ENCODE data around the gene SNX1.

The SNX1 gene

DNA sequence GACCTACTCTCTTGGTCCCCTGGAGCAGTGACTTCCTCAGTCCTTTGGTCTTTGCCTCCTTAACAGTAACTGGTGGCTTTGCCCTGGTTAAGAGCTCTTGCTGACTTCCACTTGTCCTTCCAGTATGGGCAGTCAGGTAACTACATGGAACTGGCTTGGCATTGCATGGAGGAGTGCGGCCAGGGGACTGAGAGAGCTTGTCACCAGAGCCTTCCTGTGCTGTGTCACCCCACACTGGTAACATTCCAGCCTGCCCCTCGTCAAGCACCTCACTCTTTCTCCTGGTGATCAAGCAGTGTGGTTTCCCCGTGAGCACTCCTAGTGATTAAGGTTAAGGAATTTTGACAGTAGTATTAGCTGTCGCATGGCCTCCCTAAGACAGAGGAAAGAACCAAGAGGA is 36.4 kb downstream of the SNX1 start:
- TF ChIP-seq MYC (IDR thresholded peaks at IDR 0.05; ENCODE audit: low read depth, low read length) (no peak), POLR2A (IDR thresholded peaks at IDR 0.05; ENCODE audit: extremely low read depth, insufficient read length) (no peak)
- TF ChIP-seq, protein P1, sequence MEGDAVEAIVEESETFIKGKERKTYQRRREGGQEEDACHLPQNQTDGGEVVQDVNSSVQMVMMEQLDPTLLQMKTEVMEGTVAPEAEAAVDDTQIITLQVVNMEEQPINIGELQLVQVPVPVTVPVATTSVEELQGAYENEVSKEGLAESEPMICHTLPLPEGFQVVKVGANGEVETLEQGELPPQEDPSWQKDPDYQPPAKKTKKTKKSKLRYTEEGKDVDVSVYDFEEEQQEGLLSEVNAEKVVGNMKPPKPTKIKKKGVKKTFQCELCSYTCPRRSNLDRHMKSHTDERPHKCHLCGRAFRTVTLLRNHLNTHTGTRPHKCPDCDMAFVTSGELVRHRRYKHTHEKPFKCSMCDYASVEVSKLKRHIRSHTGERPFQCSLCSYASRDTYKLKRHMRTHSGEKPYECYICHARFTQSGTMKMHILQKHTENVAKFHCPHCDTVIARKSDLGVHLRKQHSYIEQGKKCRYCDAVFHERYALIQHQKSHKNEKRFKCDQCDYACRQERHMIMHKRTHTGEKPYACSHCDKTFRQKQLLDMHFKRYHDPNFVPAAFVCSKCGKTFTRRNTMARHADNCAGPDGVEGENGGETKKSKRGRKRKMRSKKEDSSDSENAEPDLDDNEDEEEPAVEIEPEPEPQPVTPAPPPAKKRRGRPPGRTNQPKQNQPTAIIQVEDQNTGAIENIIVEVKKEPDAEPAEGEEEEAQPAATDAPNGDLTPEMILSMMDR (IDR thresholded peaks at IDR 0.05; ENCODE audit: low read depth, low read length) = no peak
- TF ChIP-seq, protein P2, sequence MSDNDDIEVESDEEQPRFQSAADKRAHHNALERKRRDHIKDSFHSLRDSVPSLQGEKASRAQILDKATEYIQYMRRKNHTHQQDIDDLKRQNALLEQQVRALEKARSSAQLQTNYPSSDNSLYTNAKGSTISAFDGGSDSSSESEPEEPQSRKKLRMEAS (IDR thresholded peaks at IDR 0.05; ENCODE audit: low read depth, low read length) = no peak
- DNase-seq (ENCODE audit: low read depth) = no peak
- H3K4me3 ChIP-seq (ENCODE audit: low read depth, low read length) = no peak overlapping the region

DNA sequence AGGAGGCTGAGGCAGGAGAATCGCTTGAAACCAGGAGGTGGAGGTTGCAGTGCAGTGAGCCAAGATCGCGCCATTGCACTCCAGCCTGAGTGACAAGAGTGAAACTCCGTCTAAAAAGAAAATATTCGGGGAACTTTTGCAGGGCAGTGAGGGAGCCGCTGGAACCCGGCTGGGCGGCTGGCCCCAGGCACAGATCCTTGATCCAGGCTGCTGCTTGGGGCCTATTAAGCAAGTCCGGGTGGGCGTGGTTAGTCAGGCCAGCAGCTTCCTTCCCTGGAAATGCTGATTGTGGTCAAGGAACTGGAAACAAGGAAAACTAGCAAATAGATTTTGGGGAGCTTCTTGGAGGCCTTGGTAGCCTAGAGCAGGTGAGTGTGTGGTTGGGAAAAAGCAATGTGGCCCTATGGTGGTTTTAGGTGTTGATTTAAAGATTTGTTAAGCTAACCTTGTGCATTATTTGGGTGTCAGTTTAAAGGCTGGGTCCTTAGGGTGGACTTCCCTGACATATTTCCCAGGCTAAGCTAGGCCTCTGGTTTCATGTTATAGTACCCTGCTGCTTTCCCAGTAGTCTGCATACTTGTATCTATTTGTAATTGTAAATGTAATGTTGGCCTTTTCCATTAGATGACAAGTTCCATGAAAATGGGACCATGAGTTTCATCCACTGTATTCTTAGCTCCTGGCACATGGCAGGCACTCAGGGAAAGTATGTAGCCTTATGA is 38.0 kb downstream of the SNX1 start:
- no peak for DNase-seq (ENCODE audit: low read depth)
- H3K4me3 ChIP-seq (ENCODE audit: low read depth, low read length) = no peak overlapping the region
- TF ChIP-seq, protein P2 (IDR thresholded peaks at IDR 0.05; ENCODE audit: low read depth, low read length) = no peak
- TF ChIP-seq MYC (IDR thresholded peaks at IDR 0.05; ENCODE audit: low read depth, low read length) = no peak
- TF ChIP-seq, protein P1 (IDR thresholded peaks at IDR 0.05; ENCODE audit: low read depth, low read length) = no peak

DNA sequence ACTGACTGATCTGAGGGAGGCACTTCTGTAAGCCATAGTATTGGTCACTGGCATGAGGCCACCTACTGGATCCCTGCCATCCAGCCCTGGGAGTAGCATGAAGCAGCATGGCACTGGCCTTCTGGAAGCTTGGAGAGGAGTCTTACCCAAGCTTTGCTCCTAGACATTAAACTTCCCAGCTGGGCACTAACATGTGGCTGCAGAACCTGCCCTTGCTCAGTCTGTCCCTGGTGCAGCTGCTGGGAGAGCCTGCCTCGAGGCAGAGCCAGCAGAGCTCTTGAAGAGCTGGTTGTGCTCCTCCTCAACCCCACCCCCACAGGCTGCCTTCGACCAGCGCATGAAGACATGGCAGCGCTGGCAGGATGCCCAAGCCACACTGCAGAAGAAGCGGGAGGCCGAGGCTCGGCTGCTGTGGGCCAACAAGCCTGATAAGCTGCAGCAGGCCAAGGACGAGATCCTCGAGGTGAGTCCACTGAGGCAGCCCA is 38.6 kb downstream of the SNX1 start:
- DNase-seq (ENCODE audit: low read depth) = no peak
- H3K4me3 ChIP-seq (ENCODE audit: low read depth, low read length) = no peak overlapping the region
- no peak for TF ChIP-seq MYC (IDR thresholded peaks at IDR 0.05; ENCODE audit: low read depth, low read length)
- TF ChIP-seq, protein P2 (IDR thresholded peaks at IDR 0.05; ENCODE audit: low read depth, low read length) = no peak
- TF ChIP-seq POLR2A (IDR thresholded peaks at IDR 0.05; ENCODE audit: extremely low read depth, insufficient read length) = no peak
- TF ChIP-seq, protein P1 (IDR thresholded peaks at IDR 0.05; ENCODE audit: low read depth, low read length) = no peak

DNA sequence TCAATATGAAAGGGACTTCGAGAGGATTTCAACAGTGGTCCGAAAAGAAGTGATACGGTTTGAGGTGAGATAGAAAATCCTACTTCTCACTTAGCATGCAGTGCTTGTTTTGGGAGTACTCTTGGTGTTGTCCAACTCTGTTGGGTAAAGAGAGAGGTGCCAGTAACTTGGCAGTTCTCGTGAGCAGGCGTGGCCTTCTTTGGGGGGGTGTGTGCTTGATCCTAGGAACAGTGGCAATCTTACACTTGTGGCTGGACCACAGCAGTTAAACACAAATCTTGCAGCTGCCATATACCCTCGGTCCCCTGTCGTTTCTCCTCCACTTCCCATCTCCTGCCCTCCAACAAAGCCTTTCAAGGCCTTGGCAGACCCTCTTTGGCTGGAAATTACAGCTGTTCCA is 40.6 kb downstream of the SNX1 start:
- no peak for DNase-seq (ENCODE audit: low read depth)
- TF ChIP-seq, protein P2 (IDR thresholded peaks at IDR 0.05; ENCODE audit: low read depth, low read length) = no peak
- no peak for TF ChIP-seq MYC (IDR thresholded peaks at IDR 0.05; ENCODE audit: low read depth, low read length)
- TF ChIP-seq, protein P1 (IDR thresholded peaks at IDR 0.05; ENCODE audit: low read depth, low read length) = no peak
- no peak for TF ChIP-seq POLR2A (IDR thresholded peaks at IDR 0.05; ENCODE audit: extremely low read depth, insufficient read length)
- no peak overlapping the region for H3K4me3 ChIP-seq (ENCODE audit: low read depth, low read length)

DNA sequence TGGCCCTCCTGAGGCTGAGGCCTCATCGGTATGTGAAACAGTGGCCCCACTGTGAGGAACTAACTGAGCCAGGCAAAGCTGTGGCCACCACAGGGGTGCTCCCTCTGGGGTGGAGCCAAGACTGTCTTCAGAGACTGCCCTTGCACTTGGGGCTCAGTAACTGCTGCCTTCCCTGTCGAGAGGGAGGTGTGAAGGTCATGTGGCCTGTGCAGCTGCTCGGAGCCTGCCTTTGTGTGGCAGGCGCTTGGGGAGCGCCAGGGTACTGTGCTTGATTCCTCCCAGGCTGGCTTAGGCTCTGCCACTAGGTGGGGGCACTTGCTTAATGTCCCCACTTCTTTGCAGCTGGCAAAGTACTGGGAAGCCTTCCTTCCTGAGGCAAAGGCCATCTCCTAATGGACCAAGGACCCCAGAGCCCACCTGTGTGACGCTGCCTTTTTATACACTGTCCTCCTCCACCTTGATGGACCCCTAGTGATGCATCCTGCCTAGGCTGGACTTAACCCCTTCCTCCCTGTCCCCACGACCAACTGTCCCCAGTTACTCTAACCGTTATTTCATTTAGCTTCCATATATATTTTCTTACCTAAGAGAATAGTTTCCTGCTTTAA is 41.5 kb downstream of the SNX1 start:
- TF ChIP-seq MYC (IDR thresholded peaks at IDR 0.05; ENCODE audit: low read depth, low read length) = no peak
- TF ChIP-seq, protein P1 (IDR thresholded peaks at IDR 0.05; ENCODE audit: low read depth, low read length) = peak; percentile 1
- no peak overlapping the region for H3K4me3 ChIP-seq (ENCODE audit: low read depth, low read length)
- no peak for DNase-seq (ENCODE audit: low read depth)
